Ramos (cell line): Measurements from ENCODE around the gene LMOD3.

Experiments
- in situ Hi-C: fragments of 300-500 bp; cut with MboI; formaldehyde crosslinking; loops from one replicate; pipeline ENCODE4 v1.14.3; 2022; ENCODE audit warnings: low sequenced_read_pairs; ENCODE audit not compliant: unreplicated experiment

Gene LMOD3

GRCh38 chr3:69128509-69128908 is 6.1 kb upstream of the LMOD3 start:
- in situ Hi-C loops = no loop called here

- in situ Hi-C loops = no loop called here
Observed at GRCh38 chr3:69126999-69127398, 4.6 kb upstream of the LMOD3 start.

GRCh38 chr3:69126216-69126615 is 3.8 kb upstream of the LMOD3 start:
- in situ Hi-C loops = no loop called here

GRCh38 chr3:69121950-69122349 is 445 bp downstream of the LMOD3 start:
- in situ Hi-C loops = no loop called here

- in situ Hi-C loops = no loop called here
Observed at GRCh38 chr3:69121513-69121912, 882 bp downstream of the LMOD3 start.

GRCh38 chr3:69120879-69121464 is 1.4 kb downstream of the LMOD3 start:
- in situ Hi-C loops = no loop called here

GRCh38 chr3:69119681-69120080 is 2.7 kb downstream of the LMOD3 start:
- in situ Hi-C loops = no loop called here

- in situ Hi-C loops = no loop called here
Observed at GRCh38 chr3:69119138-69119537, 3.3 kb downstream of the LMOD3 start.

GRCh38 chr3:69118555-69118954 is 3.8 kb downstream of the LMOD3 start:
- in situ Hi-C loops = no loop called here

- in situ Hi-C loops = no loop called here
Observed at GRCh38 chr3:69116897-69117296, 5.5 kb downstream of the LMOD3 start.

- in situ Hi-C loops = no loop called here
Observed at GRCh38 chr3:69116162-69116561, 6.2 kb downstream of the LMOD3 start.

- in situ Hi-C loops = no loop called here
Observed at GRCh38 chr3:69115731-69116130, 6.7 kb downstream of the LMOD3 start.

GRCh38 chr3:69113536-69113935 is 8.9 kb downstream of the LMOD3 start:
- in situ Hi-C loops = no loop called here

- in situ Hi-C loops = no loop called here
Observed at GRCh38 chr3:69110941-69111546, 11.4 kb downstream of the LMOD3 start.

- in situ Hi-C loops = no loop called here
Observed at GRCh38 chr3:69108811-69109210, 13.6 kb downstream of the LMOD3 start.

- in situ Hi-C loops = no loop called here
Observed at GRCh38 chr3:69107841-69108240, 14.6 kb downstream of the LMOD3 start.

GRCh38 chr3:69105320-69105719 is 17.1 kb downstream of the LMOD3 start:
- in situ Hi-C loops = no loop called here

GRCh38 chr3:69104586-69104985 is 17.8 kb downstream of the LMOD3 start:
- in situ Hi-C loops = no loop called here

GRCh38 chr3:69103123-69103522 is 19.3 kb downstream of the LMOD3 start:
- in situ Hi-C loops = no loop called here

- in situ Hi-C loops = no loop called here
Observed at GRCh38 chr3:69102384-69102783, 20.0 kb downstream of the LMOD3 start.

GRCh38 chr3:69099576-69099975 is 22.8 kb downstream of the LMOD3 start:
- in situ Hi-C loops = no loop called here

GRCh38 chr3:69097407-69098086 is 24.8 kb downstream of the LMOD3 start:
- in situ Hi-C loops = no loop called here
